Activated T-cell treated with anti-CD3 and anti-CD28 coated beads, Interleukin-2, amount 50 U/mL, for 72 hours (primary cell): ENCODE results near the gene SNAPC3. TPM values are rescaled to one million over a fixed set of nuclear protein-coding genes. Genes with fewer than 3 reads are reported as not detected.
"Not testable (repeated sequence)": the region's sequence is repeated elsewhere in the genome, so short reads cannot be mapped to it uniquely, and the experiment has no call there.

Source experiments
- ATAC-seq, 2 donors: fragments of 150-1000 bp; cut with Tn5 transposase; replicated peaks in 1 of 2; 2 replicates each; pipeline ENCODE4 v1.10.0; 2021; ENCODE audit warnings: moderate library complexity in 2 of 2, mild to moderate bottlenecking in 1 of 2
- DNase-seq, 2 donors: peaks; one replicate each; pipeline ENCODE4 v3.0.0; 2021 to 2022; ENCODE audit warnings: mixed read lengths in 1 of 2
- H3K27ac Mint-ChIP-seq: one replicate; pipeline ENCODE4 v1.8.0; 2022; ENCODE audit warnings: mild to moderate bottlenecking, moderate library complexity, mixed read lengths
- H3K27me3 Mint-ChIP-seq: one replicate; pipeline ENCODE4 v1.8.0; 2022; ENCODE audit warnings: low read depth, mixed read lengths
- H3K36me3 Mint-ChIP-seq, 2 donors: one replicate each; pipeline ENCODE4 v1.8.0; 2022; ENCODE audit warnings: mixed read lengths in 2 of 2, mild to moderate bottlenecking in 1 of 2; ENCODE audit not compliant: insufficient read depth in 2 of 2
- H3K4me1 Mint-ChIP-seq: one replicate; pipeline ENCODE4 v1.8.0; 2022; ENCODE audit warnings: low read depth, mixed read lengths
- H3K4me3 Mint-ChIP-seq, 2 donors: one replicate each; pipeline ENCODE4 v1.8.0; 2022; ENCODE audit warnings: mild to moderate bottlenecking in 2 of 2, mixed read lengths in 2 of 2, moderate library complexity in 2 of 2
- H3K9me3 Mint-ChIP-seq, 2 donors: one replicate each; pipeline ENCODE4 v1.8.0; 2022; ENCODE audit warnings: mixed read lengths in 2 of 2
- total RNA-seq, 2 donors: library from RNA; stranded (reverse); gene quantifications; one replicate each; pipeline ENCODE4 v1.2.3, GENCODE V29; 2022

Gene SNAPC3
- total RNA-seq, 2 donors from 2014 or later: 16.9 to 18.7 TPM

DNA sequence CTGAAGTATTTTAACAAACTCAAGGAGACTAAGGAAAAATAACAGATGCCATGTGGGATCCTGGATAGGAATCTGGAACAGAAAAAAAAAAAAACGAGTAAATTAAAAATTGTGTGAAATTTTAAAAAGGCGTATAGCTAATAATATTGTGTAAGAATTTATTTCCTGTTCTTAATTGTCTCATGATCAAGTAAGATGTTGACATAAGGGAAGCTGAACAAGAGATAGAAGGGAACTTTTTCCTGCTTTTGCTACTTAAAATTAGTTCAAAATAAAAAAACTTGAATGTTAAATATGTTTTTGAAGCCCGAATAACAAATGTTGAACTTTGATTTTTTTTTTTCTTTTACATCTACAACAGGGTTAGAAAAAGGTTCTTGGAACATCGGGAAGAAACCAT, 10.5 kb downstream of the SNAPC3 start:
- H3K4me1 Mint-ChIP-seq: peaks cover 35% of the 10 kb centered on the region
- H3K36me3 Mint-ChIP-seq: peaks cover 14 to 31% of the 10 kb centered on the region in 2 donors
- H3K27me3 Mint-ChIP-seq: no peaks in the 10 kb centered on the region
- DNase-seq (no peak), ATAC-seq (no peak)
- no peaks in the 10 kb centered on the region for H3K9me3 Mint-ChIP-seq
- no peak overlapping the region for H3K4me3 Mint-ChIP-seq
- no peak overlapping the region for H3K27ac Mint-ChIP-seq

DNA sequence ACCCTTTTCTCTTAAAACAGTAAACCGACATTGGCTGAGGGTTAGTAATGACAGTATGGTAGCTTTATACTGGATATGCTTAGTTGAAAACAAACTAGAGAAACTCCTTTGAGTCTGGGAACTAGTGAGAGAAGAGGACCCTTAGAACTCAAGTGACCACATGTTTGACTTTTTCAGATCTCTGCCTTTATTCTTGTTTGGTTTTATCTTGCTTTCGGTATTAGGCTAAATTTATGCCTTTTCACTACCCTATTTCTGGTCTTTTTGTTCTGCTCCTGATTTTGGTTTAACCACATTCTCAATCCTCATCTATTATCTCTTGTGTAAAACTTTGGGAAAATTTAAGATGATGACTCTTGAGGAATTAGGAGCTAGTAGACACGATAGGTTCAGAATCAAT, 11.0 kb downstream of the SNAPC3 start:
- no peak overlapping the region for H3K27ac Mint-ChIP-seq
- no peaks in the 10 kb centered on the region for H3K27me3 Mint-ChIP-seq
- peaks cover 12 to 31% of the 10 kb centered on the region in 2 donors for H3K36me3 Mint-ChIP-seq
- no peak overlapping the region for H3K4me3 Mint-ChIP-seq
- no peaks in the 10 kb centered on the region for H3K9me3 Mint-ChIP-seq
- ATAC-seq: no peak
- no peak for DNase-seq
- peaks cover 36% of the 10 kb centered on the region for H3K4me1 Mint-ChIP-seq

DNA sequence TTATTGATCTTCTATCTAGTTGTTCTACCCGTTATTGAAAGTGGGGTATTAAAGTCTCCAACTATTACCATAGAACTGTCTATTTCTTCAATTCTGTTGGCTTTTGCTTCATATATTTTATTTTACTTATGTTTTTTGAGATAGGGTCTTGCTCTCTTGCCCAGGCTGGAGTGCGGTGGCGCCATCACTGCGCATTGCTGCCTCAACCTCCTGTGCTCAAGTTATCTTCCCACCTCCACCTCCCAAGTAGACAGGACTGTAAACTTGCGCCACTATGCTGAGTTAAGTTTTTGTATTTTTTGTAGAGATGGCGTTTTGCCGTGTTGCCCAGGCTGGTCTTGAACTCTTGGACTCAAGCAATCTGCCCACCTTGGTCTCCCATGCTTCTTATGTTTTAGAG, 16.2 kb downstream of the SNAPC3 start:
- Mint-ChIP-seq H3K27ac (no peak overlapping the region), H3K4me1 (peaks cover 18% of the 10 kb centered on the region)
- no peak for DNase-seq

DNA sequence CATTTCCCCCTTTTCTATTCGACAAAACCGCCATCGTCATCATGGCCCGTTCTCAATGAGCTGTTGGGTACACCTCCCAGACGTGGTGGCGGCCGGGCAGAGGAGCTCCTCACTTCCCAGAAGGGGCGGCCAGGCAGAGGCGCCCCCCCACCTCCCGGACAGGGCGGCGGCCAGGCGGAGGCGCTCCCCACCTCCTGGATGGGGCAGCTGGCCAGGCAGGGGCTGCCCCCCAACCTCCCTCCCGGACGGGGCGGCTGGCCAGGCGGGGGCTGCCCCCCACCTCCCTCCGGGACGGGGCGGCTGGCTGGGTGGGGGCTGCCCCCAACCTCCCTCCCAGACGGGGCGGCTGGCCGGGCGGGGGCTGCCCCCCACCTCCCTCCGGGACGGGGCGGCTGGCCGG, 19.2 kb downstream of the SNAPC3 start:
- not testable (repeated sequence) for H3K27me3 Mint-ChIP-seq, H3K27ac Mint-ChIP-seq, H3K4me3 Mint-ChIP-seq, DNase-seq, ATAC-seq, H3K9me3 Mint-ChIP-seq
- peaks cover 7 to 33% of the 10 kb centered on the region in 2 donors for H3K36me3 Mint-ChIP-seq
- H3K4me1 Mint-ChIP-seq: peaks cover 18% of the 10 kb centered on the region

More for the DNA sequence above, 16.2 kb downstream of the SNAPC3 start:
- H3K9me3 Mint-ChIP-seq: peaks cover 0 to 2% of the 10 kb centered on the region in 2 donors
- peaks cover 13 to 41% of the 10 kb centered on the region in 2 donors for H3K36me3 Mint-ChIP-seq
- no peak overlapping the region for H3K4me3 Mint-ChIP-seq
- H3K27me3 Mint-ChIP-seq: no peaks in the 10 kb centered on the region
- ATAC-seq: no peak

DNA sequence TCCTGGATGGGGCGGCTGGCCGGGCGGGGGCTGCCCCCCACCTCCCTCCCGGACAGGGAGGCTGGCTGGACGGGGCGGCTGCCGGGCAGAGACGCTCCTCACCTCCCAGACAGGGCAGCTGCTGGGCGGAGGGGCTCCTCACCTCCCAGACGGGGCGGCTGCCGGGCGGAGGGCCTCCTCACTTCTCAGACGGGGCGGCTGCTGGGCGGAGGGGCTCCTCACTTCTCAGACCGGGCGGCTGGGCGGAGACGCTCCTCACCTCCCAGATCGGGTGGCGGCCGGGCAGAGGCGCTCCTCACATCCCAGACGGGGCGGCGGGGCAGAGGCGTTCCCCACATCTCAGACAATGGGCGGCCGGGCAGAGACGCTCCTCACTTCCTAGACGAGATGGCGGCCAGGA, 19.6 kb downstream of the SNAPC3 start:
- not testable (repeated sequence) for H3K27ac Mint-ChIP-seq, H3K4me3 Mint-ChIP-seq, DNase-seq, H3K27me3 Mint-ChIP-seq, H3K9me3 Mint-ChIP-seq, ATAC-seq
- Mint-ChIP-seq H3K4me1 (peaks cover 18% of the 10 kb centered on the region), H3K36me3 (peaks cover 7 to 34% of the 10 kb centered on the region in 2 donors)

DNA sequence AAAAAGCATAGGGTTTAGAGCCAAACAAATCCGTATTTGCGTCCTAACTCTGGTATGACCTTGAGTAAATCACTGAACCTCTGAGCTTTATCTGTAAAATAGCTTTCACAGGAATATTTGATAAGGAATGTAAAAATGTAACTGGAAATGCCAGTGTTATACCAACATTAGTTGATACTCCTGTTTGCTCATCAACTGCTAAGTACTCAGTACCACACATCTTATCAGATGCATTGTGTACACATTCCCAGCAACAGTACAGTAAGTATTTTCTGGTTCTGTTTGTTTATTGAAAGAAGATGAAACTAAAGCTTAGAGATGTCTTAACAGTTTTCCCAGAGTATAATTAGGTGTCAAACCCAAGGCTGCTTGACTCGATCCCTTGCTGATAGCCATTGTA, 21.5 kb downstream of the SNAPC3 start:
- no peaks in the 10 kb centered on the region for H3K4me1 Mint-ChIP-seq
- H3K27me3 Mint-ChIP-seq: no peaks in the 10 kb centered on the region
- no peak overlapping the region for H3K4me3 Mint-ChIP-seq
- DNase-seq (no peak), ATAC-seq (no peak)
- H3K27ac Mint-ChIP-seq: no peak overlapping the region
- H3K9me3 Mint-ChIP-seq: peaks cover 0 to 2% of the 10 kb centered on the region in 2 donors
- H3K36me3 Mint-ChIP-seq: peaks cover 11 to 40% of the 10 kb centered on the region in 2 donors

DNA sequence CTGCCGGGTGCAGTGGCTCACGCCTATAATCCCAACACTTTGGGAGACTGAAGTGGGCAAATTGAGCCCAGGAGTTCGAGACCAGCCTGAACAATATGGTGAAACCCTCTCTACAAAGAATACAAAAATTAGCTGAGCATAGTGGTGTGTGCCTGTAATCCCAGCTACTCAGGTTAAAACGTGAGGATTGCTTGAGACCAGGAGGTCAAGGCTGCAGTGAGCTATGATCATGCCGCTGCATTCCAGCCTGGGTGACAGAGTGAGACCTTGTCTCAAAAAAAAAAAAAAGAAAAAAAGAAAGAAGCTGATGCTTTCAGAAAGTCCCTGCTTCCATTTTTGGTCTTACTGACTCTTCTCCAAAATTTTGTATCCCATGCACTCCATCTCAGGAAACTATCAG, 31.3 kb downstream of the SNAPC3 start:
- no peaks in the 10 kb centered on the region for H3K9me3 Mint-ChIP-seq
- H3K27me3 Mint-ChIP-seq: no peaks in the 10 kb centered on the region

DNA sequence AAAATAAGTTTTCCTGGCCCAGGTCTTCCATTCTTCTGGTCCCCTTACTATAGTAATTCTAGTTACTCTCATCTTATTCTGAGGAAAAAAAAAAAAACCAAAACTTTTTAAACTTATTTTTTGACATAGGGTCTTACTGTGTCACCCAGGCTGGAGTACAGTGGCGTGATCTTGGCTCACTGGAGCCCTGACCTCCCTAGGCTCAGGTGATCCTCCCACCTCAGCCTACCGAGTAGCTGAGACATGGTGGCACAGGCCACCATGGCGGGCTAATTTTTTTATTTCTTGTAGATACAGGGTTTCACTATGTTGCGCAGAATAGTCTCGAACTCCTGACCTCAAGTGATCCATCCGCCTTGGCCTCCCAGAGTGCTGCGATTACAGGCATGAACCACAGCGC, 38.4 kb downstream of the SNAPC3 start:
- no peak for ATAC-seq
- Mint-ChIP-seq H3K27me3 (no peaks in the 10 kb centered on the region), H3K4me3 (no peak overlapping the region), H3K36me3 (peaks cover 0 to 18% of the 10 kb centered on the region in 2 donors), H3K9me3 (no peaks in the 10 kb centered on the region), H3K27ac (no peak overlapping the region), H3K4me1 (no peaks in the 10 kb centered on the region)
- no peak for DNase-seq

More for the DNA sequence above, 31.3 kb downstream of the SNAPC3 start:
- DNase-seq (no peak), ATAC-seq (no peak)
- no peaks in the 10 kb centered on the region for H3K4me1 Mint-ChIP-seq
- H3K36me3 Mint-ChIP-seq: peaks cover 1 to 12% of the 10 kb centered on the region in 2 donors
- no peak overlapping the region for H3K4me3 Mint-ChIP-seq
- no peak overlapping the region for H3K27ac Mint-ChIP-seq

DNA sequence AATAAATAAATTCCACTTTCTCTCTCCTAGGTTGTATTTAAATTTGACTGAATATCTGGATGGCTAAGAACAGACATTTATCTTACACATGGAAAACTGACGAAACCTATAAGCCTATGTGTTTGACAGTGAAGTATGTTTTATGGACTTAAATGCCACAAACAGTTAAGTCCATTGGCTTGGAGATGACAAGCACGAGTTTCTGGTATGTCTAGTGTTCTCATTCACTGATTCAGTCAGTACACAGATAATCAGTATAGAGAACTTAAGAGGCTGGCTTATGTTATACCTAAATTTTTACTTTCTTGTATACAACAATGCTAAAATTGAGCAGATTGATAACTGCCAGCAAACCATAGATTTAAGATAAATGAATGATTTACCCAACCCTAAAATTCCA, 38.9 kb downstream of the SNAPC3 start:
- H3K36me3 Mint-ChIP-seq: peaks cover under 1 to 19% of the 10 kb centered on the region in 2 donors
- no peaks in the 10 kb centered on the region for H3K27me3 Mint-ChIP-seq
- no peak overlapping the region for H3K4me3 Mint-ChIP-seq
- H3K27ac Mint-ChIP-seq: no peak overlapping the region
- peaks cover under 1% of the 10 kb centered on the region for H3K4me1 Mint-ChIP-seq
- no peaks in the 10 kb centered on the region for H3K9me3 Mint-ChIP-seq
- no peak for DNase-seq
- no peak for ATAC-seq

DNA sequence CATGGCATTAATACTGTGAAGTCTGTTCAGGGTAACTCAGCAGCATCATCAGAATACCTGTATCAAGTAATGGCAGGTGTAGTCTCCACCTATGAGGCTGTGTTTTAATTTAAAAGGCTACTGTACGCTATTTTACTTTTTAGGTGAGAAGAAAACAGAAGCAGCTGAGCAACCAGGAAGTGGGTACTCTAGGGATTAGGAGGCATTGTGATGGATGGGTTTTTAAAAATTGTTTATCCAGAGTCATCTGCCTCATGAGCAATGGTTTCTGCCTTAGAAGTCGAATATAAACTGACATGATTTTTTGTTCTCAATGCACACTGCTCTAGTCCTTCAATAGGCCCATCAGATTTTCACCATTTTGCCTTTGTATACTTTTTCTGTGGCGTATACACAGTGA, 45.5 kb downstream of the SNAPC3 start:
- peaks cover 8 to 44% of the 10 kb centered on the region in 2 donors for H3K36me3 Mint-ChIP-seq
- H3K27ac Mint-ChIP-seq: peak overlapping the region; percentile 15
- ATAC-seq: no peak
- H3K4me1 Mint-ChIP-seq: peaks cover 17% of the 10 kb centered on the region
- H3K9me3 Mint-ChIP-seq: no peaks in the 10 kb centered on the region
- H3K4me3 Mint-ChIP-seq: no peak overlapping the region
- no peaks in the 10 kb centered on the region for H3K27me3 Mint-ChIP-seq
- no peak for DNase-seq

DNA sequence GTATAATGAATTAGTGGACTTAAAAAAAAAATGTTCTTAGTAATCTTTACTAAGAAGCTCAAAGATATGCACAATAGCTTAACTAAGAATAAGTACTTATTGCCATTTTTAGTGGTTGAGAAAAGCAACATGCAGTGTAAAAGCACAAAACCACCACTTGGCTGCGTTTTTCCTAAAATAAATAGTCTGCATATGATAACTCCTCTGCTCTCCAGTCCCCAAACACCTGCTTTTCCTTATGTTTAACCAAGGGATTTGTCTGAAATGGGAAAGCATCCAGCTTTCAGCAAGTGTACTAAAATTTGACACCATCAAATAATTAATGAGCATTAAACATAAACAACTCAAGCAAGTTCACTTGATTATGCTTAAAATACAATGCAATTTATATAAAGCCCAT, 46.7 kb downstream of the SNAPC3 start:
- no peak for DNase-seq

DNA sequence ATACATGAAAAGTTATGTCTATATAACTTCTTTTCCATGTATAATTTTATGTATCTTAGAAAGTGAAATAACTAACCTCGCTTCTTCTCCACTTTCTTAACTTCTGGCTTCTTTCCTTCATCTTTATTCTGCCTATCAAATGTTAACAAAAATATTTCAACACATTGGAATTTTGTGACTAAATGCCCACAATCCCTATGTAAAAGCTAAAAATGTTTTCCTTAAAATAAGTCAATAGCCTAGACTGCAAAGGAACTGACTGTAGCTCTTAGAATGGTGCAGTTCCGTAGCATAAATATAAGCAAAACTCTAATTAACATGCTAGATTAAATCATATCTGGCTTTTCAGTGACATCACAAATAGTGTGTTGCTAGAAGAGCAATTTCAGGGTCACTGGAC, 47.2 kb downstream of the SNAPC3 start:
- ATAC-seq (no peak), DNase-seq (no peak)
- Mint-ChIP-seq H3K27me3 (no peaks in the 10 kb centered on the region), H3K27ac (peak overlapping the region; percentile 75), H3K36me3 (peaks cover 10 to 54% of the 10 kb centered on the region in 2 donors), H3K4me1 (peaks cover 22% of the 10 kb centered on the region), H3K4me3 (no peak overlapping the region), H3K9me3 (no peaks in the 10 kb centered on the region)

More for the DNA sequence above, 46.7 kb downstream of the SNAPC3 start:
- Mint-ChIP-seq H3K9me3 (no peaks in the 10 kb centered on the region), H3K36me3 (peaks cover 10 to 52% of the 10 kb centered on the region in 2 donors), H3K27ac (no peak overlapping the region), H3K4me3 (no peak overlapping the region), H3K27me3 (no peaks in the 10 kb centered on the region), H3K4me1 (peaks cover 22% of the 10 kb centered on the region)
- ATAC-seq: no peak

DNA sequence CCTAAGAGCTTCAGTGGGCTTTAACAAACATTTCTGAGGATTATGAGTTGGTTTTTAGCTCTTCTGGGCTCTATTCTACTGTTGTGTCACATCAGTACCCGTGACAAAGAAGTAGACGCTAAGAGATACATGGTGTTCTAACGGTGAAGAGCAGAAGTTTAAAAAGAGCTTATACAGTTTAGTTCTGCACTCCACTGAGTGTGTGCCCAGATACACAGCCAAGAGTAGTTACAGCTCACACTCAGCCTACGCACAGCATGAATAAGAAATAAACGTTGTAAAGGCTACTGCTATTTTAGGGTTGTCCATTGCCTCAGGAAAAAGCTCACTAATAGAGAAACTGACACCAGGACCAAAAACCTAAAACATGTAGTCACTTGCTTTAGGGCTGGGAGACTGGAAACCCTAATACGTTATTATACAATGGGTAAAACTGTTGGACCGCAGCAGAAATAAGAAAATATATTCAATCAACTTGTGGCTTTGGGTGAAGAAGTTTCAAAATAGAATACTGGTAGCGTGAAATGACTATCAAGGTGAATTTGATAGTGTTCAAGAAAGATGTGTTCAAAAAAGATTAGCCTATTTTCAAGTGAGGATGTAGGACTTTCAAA, 53.4 kb downstream of the SNAPC3 start:
- H3K4me3 Mint-ChIP-seq: no peak overlapping the region
- no peaks in the 10 kb centered on the region for H3K27me3 Mint-ChIP-seq
- DNase-seq (no peak), ATAC-seq (no peak)
- H3K4me1 Mint-ChIP-seq: peaks cover 20% of the 10 kb centered on the region
- no peaks in the 10 kb centered on the region for H3K9me3 Mint-ChIP-seq
- peaks cover 8 to 43% of the 10 kb centered on the region in 2 donors for H3K36me3 Mint-ChIP-seq
- no peak overlapping the region for H3K27ac Mint-ChIP-seq

DNA sequence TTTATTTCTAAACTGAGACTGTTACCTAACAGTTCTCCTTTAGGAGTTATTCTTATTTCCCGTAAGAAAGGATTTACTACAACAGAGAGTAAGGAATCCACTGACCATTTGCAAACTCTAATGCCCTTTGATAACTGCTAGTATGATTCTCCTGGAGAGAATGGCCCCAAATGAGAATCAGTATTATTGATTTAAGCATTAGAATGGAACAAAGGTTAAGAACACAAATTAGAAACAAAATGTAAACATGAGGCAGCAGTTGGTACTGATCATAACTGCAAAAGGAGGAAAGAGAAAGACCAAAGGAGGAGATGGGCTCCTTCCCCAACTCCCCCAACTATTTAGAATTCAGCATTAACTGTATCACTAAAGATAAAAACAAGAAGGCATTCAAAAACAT, 57.4 kb downstream of the SNAPC3 start:
- Mint-ChIP-seq H3K4me1 (peaks cover 21% of the 10 kb centered on the region), H3K36me3 (peaks cover 8 to 40% of the 10 kb centered on the region in 2 donors), H3K4me3 (no peak overlapping the region), H3K9me3 (no peaks in the 10 kb centered on the region), H3K27ac (no peak overlapping the region), H3K27me3 (no peaks in the 10 kb centered on the region)
- ATAC-seq: no peak
- DNase-seq: no peak
